ENCODE results near the gene SLC22A1.

- TF ChIP-seq CTCF (IDR thresholded peaks at IDR 0.05; ENCODE audit: insufficient read depth, low read depth, low read length) (no peak), EZH2 (IDR thresholded peaks at IDR 0.05; ENCODE audit: insufficient read depth, low read length) (no peak)
These were observed 1.1 kb downstream of the SLC22A1 start for GRCh38 chr6:160122744-160123143.

Measured in astrocyte (in vitro differentiated cells and primary cell).